HG02763 (cell line): ENCODE measurements around the gene ADGRF5.

Experiments
- ATAC-seq: cut with Tn5 transposase; IDR thresholded peaks from one replicate; pipeline ENCODE4 v1.9.1; 2021; ENCODE audit warnings: mild to moderate bottlenecking, moderate library complexity; ENCODE audit not compliant: unreplicated experiment

Gene ADGRF5

GRCh38 chr6:46828939-46829338 is 92.8 kb downstream of the ADGRF5 start:
- no peak for ATAC-seq

- ATAC-seq, result no peak
Measured at GRCh38 chr6:46821458-46821881, 100.3 kb downstream of the ADGRF5 start.

GRCh38 chr6:46819561-46819960 is 102.2 kb downstream of the ADGRF5 start:
- ATAC-seq, result no peak

- ATAC-seq, result no peak
Measured at GRCh38 chr6:46816626-46817025, 105.1 kb downstream of the ADGRF5 start.

- ATAC-seq, result no peak
Measured at GRCh38 chr6:46815130-46815529, 106.6 kb downstream of the ADGRF5 start.

GRCh38 chr6:46808806-46809205 is 112.9 kb downstream of the ADGRF5 start:
- ATAC-seq, result no peak
